Measurements from ENCODE around the gene ABR. TPM values are rescaled to one million over a fixed set of nuclear protein-coding genes. Genes with fewer than 3 reads are reported as not detected.
A peak's percentile ranks its signal among the peaks of the same experiment; 100 is the strongest.

ABR gene
- 110 TPM for total RNA-seq

DNA sequence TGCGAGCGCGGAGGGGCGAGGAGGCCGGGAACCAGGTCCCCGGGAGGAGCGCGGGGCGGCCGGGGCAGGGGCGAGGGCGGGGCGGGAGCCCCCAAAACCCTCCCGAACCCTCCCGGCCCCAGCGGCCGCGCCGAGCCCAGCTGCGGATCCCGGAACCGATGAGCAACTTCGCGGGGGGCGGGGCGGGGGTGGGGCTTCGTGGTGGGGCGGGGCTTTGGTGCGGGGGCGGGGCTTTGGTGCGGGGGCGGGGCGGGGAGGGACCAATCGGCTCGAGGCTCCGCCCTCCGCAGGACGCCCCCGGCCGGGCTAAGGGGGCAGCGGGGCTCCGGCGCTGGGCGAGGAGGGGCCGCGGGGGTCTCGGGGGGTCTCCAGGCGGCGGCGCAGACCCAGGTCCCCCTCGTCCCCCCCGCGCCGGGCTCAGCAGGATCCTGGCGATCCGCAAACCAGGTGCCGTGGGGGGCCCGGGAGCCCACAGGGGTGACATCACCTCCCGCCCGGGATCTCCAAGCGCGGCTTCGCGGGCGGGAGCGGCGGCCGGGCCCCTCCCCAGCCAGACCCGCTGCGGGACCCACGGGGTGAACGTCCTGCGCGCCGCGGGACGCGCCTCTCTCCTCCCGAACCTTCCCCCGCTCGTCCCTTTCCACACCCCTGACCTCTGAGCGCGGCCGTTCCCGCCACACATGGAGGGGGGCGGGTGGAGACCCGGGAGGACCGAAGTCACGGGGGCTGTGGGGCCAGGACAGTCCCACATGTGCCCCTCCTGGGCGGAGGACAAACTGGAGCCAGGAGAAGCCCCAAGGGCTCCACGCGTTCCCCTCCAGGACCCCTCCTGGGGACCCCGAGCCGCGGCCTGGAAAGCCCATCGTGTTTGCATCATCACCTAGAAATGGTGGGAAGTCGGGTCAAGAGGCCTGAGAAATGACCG, at the start of gene ABR:
ABR (minus strand) TSS at position 164 of the 925 bp plus-strand sequence. CDS start 254 bp downstream, outside the sequence.
- ATAC-seq (peak; percentile 60), DNase-seq (ENCODE audit: low spot score) (peak; percentile 77)
- intact Hi-C loops (cut with DNase I), result no loop called here

GRCh38 chr17:1229349-1229899, 49.6 kb upstream of the ABR start:
- intact Hi-C loops (cut with DNase I), result no loop called here
- ATAC-seq, result peak; percentile 61
- DNase-seq (ENCODE audit: low spot score), result peak; percentile 84

- intact Hi-C loops (cut with DNase I), result no loop called here
- ATAC-seq (no peak), DNase-seq (ENCODE audit: low spot score) (no peak)
Measured at GRCh38 chr17:1228781-1229348, 49.1 kb upstream of the ABR start.

DNA sequence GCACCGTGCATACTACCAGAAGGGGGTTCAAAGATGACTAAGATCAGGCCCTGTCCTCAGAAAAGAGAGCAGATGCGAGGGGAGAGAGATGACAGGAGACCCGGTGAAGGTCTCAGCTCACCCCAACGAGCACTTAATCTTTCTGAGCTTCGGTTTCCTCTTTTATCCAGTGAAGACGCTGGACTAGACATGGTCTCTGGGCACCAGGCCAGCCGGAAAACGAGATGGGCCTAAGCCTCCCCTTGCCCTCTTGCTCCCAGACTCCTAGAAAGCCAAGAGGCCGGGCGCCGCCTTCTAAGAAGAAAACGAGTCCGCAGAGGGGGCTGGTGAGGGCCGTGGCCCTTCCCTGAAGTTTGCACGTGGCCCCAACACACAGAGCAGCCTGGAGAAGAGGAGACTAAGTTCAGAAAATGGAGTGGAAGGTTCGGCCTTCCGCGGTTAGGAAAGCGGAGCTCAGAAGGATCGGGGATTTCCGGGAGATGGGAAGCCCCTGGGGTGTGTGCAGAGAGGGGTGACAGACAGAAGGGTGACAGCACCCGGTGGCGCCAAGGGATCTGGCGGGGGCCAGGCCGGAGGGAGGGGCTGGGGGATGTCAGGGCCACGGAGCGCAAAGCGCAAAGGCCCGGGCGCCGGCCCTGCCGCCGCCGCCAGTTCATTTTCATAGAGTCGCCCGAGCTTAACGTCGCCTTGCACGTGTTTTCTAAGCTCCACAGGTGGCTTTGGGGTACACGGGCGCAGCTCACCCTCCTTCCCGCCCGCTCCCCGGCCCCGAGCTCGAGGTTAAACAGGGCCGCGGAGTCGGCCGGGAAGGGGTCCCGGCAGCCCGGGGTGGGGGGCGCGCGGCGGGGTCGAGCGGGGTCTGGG, 48.4 kb upstream of the ABR start:
- intact Hi-C loops (cut with DNase I), result no loop called here
- DNase-seq (ENCODE audit: low spot score) (no peak), ATAC-seq (peak; percentile 37)

DNA sequence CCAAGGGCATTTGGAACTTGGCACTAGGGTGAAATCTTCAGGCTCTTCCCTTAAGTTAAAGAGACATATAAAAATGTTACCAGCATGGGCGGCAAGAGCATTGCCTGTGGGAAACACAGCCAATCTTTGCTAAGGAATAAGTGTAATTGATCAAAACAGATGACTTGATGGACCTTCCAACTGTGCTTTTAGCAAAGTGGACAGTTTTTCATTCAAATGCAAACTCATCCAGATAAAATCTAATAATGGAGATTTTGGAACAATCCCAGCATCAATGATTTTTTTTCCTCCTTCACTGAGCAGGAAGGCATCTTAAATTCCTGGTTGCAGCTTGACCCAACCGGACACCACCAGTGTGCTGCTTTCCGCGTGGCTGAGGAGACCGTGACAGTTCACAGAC, 47.6 kb upstream of the ABR start:
- ATAC-seq (no peak), DNase-seq (ENCODE audit: low spot score) (no peak)
- intact Hi-C loops (cut with DNase I), result no loop called here

GRCh38 chr17:1226308-1226707, 46.5 kb upstream of the ABR start:
- intact Hi-C loops (cut with DNase I), result no loop called here
- no peak for ATAC-seq

DNA sequence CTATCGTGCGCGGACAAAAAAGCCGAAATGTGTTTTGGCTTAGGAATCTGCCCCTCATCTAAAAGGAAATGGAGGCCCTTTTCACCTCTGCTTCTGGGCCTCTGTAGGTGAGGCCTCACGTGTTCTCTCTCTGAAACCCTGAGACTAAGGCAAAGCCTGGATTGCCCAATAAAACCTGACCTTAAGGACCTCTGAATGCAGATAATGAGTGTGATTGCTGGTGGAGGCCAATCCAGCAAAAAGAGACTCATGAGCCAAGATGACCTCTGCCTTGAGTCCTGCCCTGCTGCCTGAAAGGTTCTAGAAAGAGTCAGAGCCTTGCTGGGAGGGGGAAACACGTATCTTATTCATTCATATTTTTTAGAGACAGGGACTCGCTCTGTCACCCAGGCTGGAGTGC, 44.5 kb upstream of the ABR start:
- intact Hi-C loops (cut with DNase I), result no loop called here
- ATAC-seq, result no peak
- DNase-seq (ENCODE audit: low spot score), result no peak

More at GRCh38 chr17:1226308-1226707, 46.5 kb upstream of the ABR start:
- no peak for DNase-seq (ENCODE audit: low spot score)

- DNase-seq (ENCODE audit: low spot score), result no peak
- intact Hi-C loops (cut with DNase I), result no loop called here
- no peak for ATAC-seq
Measured at GRCh38 chr17:1223662-1224061, 43.9 kb upstream of the ABR start.

DNA sequence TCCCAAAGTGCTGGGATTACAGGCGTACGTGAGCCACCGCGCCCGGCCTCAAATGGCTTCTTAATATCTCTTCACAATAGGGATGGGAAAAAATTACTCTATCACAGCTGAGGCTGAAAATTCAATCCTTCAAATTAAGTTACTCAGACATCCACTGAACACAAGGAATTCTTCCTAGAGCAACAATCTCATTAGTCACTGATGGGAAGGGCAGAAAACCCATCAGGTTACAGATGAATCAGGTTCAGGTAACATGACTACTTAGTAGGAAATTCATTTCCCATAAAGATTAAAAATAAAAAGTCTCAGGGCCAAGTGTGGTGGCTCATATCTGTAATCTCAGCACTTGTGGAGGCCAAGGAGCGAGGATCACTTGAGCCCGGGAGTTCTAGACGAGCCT, 42.5 kb upstream of the ABR start:
- intact Hi-C loops (cut with DNase I), result no loop called here
- no peak for ATAC-seq
- DNase-seq (ENCODE audit: low spot score), result no peak

DNA sequence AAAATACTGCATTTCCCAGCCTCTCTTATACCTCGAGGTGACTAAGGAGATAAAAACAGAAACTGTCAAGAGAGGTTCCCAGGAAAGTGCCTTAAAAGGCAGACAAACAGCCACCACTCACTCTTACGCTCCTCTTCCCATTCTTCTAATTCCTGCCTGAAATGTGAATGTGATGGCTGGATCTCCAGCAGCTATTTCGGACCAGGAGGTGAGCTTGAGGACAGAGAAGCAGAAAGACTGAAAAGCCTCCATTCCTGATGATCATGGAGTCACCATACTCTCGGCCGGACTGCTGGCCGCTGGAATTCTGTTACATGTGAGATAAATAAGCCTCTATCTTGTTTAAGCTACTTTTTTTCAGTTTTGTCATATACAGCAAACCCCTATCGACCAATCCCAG, 41.4 kb upstream of the ABR start:
- intact Hi-C loops (cut with DNase I), result no loop called here
- no peak for ATAC-seq
- no peak for DNase-seq (ENCODE audit: low spot score)

DNA sequence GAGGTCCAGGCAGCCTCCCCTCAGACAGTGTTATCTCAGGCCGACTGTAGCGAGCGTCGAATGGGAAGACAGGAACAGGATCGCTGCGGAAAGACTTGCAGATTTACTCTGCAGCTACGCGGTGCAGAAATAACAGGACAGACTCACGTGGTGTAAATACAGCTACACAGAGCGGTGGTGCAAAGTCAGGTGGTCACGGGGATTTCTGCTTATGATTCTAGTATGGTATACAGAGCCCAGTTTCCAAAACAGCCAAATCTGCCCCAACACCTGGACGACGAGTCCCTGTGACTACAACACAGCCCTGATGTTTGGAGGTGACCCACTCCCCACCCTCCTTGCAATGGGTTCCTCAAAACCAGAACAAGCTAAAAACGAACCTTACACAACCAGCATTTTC, 40.6 kb upstream of the ABR start:
- intact Hi-C loops (cut with DNase I), result no loop called here
- DNase-seq (ENCODE audit: low spot score) (no peak), ATAC-seq (no peak)

- ATAC-seq, result no peak
- intact Hi-C loops (cut with DNase I), result no loop called here
- no peak for DNase-seq (ENCODE audit: low spot score)
Measured at GRCh38 chr17:1217089-1217385, 37.3 kb upstream of the ABR start.

DNA sequence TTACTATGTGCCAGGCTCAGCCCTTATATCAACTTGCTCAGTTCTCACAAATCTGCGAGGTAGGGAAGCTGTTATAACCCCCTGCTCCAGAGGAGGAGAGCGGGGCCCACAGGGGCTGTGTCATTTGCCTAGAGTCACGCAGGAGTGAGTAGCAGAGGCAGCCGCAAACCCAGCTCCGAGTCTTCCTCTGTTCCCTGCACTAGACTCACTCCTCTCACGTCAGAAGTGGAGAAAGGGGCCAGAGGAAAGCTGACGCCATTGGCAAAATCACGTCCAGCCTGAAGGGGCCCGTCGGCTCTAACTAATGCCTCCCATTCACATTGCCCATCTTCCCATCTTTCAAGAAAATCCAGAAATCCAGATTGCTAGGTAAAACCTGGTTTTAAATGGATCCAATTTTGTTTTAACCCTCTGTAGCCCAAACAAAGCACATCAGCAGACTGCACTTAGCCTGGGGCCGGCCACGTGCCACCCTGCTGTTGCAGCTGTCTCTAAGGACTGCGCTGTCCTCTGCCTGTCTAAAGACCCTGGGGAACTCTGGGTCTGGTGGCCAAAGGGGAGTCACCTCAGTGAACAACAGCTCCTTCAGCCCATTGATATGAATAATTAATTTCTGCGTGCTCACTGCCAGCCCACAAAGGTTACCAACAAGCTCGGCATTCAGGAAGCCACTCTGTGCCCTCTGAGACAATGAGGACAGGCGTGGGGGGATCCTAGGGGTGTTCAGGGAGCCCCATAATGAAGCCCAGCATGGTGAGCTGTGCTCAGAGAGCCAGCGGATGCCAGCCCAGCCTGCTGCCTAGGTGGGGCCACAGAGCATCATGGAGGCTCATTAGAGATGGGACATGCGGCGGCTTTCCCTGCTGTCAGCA, 36.7 kb upstream of the ABR start:
- intact Hi-C loops (cut with DNase I), result no loop called here
- DNase-seq (ENCODE audit: low spot score) (no peak), ATAC-seq (no peak)

DNA sequence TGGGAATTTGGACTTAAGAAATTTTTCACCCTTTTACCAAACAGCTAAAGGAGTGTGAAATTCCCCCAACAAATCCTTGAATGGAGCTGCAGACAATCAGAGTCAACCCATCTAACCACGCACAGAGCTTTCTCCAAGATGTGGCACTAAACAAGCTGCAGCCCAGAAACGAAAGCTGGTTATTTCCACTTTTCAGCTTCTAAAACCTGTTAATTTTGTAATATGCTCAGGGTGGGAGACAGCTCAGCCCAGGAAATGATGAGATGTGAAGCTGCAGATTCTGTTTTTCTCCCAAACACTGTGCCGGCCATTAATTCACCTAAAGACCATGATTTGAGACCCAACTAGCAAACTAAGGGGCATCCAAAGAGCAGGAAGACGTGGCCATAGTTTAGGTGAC, 33.2 kb upstream of the ABR start:
- no peak for ATAC-seq
- intact Hi-C loops (cut with DNase I), result no loop called here
- DNase-seq (ENCODE audit: low spot score), result no peak

GRCh38 chr17:1211287-1211686, 31.5 kb upstream of the ABR start:
- ATAC-seq (no peak), DNase-seq (ENCODE audit: low spot score) (no peak)
- intact Hi-C loops (cut with DNase I), result no loop called here

GRCh38 chr17:1208966-1209365, 29.2 kb upstream of the ABR start:
- ATAC-seq (no peak), DNase-seq (ENCODE audit: low spot score) (no peak)
- intact Hi-C loops (cut with DNase I), result no loop called here

GRCh38 chr17:1206026-1206777, 26.4 kb upstream of the ABR start:
- intact Hi-C loops (cut with DNase I), result no loop called here
- DNase-seq (ENCODE audit: low spot score), result no peak
- ATAC-seq, result no peak

GRCh38 chr17:1203967-1204291, 24.1 kb upstream of the ABR start:
- intact Hi-C loops (cut with DNase I), result no loop called here
- DNase-seq (ENCODE audit: low spot score) (no peak), ATAC-seq (peak; percentile 25)

Data from sciatic nerve (tissue), 2 donors.